Measurements from ENCODE around the gene CLCF1.

Gene CLCF1

DNA sequence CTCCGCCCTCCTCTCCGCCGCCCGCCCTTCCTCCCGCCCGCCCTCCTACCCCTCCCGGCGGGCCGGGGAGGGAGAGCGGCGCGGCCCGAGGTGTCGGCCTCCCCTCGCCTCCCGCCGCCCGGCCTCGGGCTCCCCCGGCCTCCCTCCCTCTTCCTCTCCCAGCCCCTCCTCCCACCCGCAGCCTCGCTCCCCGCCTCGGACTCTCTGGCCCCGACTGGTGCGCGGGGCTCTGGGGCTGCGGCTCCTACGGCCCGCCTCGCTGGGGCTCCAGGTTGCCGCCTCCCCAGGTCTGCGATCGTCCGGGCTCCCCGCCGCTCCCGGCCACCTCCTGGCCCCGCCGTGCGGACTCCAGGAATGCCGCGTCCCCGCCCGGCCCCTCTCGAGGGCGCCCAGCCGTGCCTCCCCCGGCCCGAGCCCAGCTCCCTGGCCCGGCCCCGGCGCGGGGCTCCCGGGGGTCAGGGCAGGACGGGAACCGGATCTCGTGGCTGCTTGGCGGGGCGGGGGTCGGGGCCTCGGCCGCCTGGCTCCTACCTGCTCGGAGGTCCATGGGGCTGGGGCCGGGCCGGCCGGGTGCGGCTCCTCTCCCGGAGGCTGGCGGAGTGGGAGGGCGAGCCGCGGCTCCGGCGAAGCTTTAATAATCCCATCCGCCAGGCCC, at the start of gene CLCF1:
Gene CLCF1 (minus strand): TSS at position 606 of the 655 bp plus-strand sequence. CDS start 59 bp downstream, at position 547.
- Histone ChIP-seq H3K4me1 (ENCODE audit: control insufficient read depth in 1 of 2, insufficient read depth in 2 of 2, low read length in 2 of 2) (peaks cover 25 to 32% of the 10 kb centered on the region in 2 donors), H3K36me3 (ENCODE audit: control insufficient read depth in 1 of 2, insufficient read depth in 2 of 2, low read length in 2 of 2) (no peaks in the 10 kb centered on the region), H3K9ac (ENCODE audit: low read depth in 1 of 2, low read length in 2 of 2) (peak within 1 kb of the TSS; percentile 43 to 53), H3K9me3 (ENCODE audit: control insufficient read depth in 1 of 2, low read length in 2 of 2) (no peaks in the 10 kb centered on the region), H3K27ac (ENCODE audit: low read depth, low read length) (peak within 1 kb of the TSS; percentile 80), H3K4me3 (ENCODE audit: low read depth in 1 of 2, low read length in 2 of 2) (peak within 1 kb of the TSS; percentile 50 to 63), H3K27me3 (ENCODE audit: control insufficient read depth in 1 of 2, insufficient read depth in 2 of 2, low read length in 2 of 2) (no peaks in the 10 kb centered on the region)

DNA sequence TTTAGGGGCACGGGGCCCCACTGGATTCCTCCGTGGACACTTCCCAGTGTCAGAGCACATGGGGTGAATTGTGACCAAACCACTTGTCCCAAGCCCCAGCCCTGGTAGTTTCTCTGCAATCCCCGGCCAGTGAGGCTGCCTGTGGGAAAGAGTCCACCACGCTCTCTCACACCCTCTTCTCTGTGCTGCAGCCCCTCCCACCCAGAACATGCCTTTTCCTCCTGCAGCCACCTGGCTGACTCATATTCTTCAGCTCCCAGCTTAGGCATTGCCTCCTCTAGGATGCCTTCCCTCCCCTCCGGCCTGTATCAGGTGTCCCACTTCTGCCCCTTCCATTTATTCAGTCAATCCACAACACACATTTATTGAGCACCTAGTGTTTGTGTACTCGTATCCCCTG, 49.5 kb upstream of the CLCF1 start:
- H3K4me3 ChIP-seq (ENCODE audit: low read depth in 1 of 2, low read length in 2 of 2) = no peak overlapping the region
- no peaks in the 10 kb centered on the region for H3K36me3 ChIP-seq (ENCODE audit: control insufficient read depth in 1 of 2, insufficient read depth in 2 of 2, low read length in 2 of 2)
- H3K9ac ChIP-seq (ENCODE audit: low read depth in 1 of 2, low read length in 2 of 2) = no peak overlapping the region
- H3K9me3 ChIP-seq (ENCODE audit: control insufficient read depth in 1 of 2, low read length in 2 of 2) = no peaks in the 10 kb centered on the region
- no peak overlapping the region for H3K27ac ChIP-seq (ENCODE audit: low read depth, low read length)
- peaks cover 5 to 26% of the 10 kb centered on the region in 2 donors for H3K4me1 ChIP-seq (ENCODE audit: control insufficient read depth in 1 of 2, insufficient read depth in 2 of 2, low read length in 2 of 2)
- H3K27me3 ChIP-seq (ENCODE audit: control insufficient read depth in 1 of 2, insufficient read depth in 2 of 2, low read length in 2 of 2) = no peaks in the 10 kb centered on the region

DNA sequence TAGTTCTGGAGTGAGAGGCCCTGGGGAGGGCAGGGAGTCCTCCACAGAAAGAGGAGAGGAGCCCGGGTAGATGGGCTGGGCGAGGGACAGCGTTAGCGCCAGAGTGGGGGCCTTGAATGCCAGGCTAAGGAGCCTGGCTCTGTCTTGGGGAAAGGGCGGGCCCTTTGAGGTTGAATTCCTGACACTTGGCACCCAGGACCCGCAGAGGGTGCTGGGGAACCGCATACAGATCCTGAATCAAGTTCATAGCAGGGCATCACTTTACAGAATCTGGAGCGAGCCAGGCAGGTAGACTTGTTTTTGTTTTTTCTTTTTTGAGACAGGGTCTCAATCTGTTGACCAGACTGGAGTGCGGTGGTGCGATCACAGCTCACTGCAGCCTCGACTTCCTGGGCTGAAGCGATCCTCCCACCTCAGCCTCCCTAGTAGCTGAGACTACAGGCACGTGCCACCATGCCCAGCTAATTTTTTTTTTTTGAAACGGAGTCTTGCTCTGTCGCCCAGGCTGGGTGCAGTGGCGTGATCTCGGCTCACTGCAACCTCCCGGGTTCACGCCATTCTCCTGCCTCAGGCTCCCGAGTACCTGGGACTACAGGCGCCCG, 48.1 kb upstream of the CLCF1 start:
- no peak overlapping the region for H3K9ac ChIP-seq (ENCODE audit: low read depth in 1 of 2, low read length in 2 of 2)
- H3K36me3 ChIP-seq (ENCODE audit: control insufficient read depth in 1 of 2, insufficient read depth in 2 of 2, low read length in 2 of 2) = no peaks in the 10 kb centered on the region
- H3K27ac ChIP-seq (ENCODE audit: low read depth, low read length) = no peak overlapping the region
- no peaks in the 10 kb centered on the region for H3K9me3 ChIP-seq (ENCODE audit: control insufficient read depth in 1 of 2, low read length in 2 of 2)
- H3K4me3 ChIP-seq (ENCODE audit: low read depth in 1 of 2, low read length in 2 of 2) = peak overlapping the region; percentile 44 to 68
- peaks cover 9 to 20% of the 10 kb centered on the region in 2 donors for H3K4me1 ChIP-seq (ENCODE audit: control insufficient read depth in 1 of 2, insufficient read depth in 2 of 2, low read length in 2 of 2)
- H3K27me3 ChIP-seq (ENCODE audit: control insufficient read depth in 1 of 2, insufficient read depth in 2 of 2, low read length in 2 of 2) = no peaks in the 10 kb centered on the region

DNA sequence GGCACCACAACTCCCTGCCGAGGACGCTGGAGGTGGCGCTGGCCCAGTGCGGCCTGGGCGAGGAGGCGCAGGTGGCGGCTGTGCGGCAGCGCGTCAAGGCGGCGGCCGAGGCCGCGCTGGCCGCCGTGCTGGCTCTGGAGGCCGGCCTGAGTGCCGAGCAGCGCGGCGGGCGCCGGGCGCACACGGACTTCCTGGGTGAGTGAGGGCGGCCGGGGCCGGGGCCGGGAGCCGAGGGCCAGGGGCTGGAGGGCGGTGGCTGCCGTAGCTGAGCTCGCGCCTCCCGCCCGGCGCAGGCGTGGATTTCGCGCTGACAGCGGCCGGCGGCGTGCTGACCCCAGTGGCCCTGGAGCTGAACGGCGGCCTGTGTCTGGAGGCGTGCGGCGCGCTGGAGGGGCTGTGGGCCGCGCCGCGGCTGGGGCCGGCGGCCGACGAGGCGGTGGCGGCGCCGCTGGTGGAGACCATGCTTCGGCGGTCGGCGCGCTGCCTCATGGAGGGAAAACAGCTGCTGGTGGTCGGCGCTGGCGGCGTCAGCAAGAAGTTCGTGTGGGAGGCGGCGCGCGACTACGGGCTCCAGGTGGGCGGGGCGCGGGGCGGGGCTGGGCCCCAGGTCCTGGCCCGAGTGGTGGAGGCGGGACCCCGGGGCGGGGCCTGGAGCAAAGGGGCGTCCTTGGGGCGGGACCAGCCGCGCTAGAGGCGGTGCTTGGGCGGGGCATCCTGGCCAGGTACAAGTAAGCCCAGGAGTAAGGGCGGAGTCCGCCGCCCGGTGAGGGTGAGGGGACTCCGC, 47.4 kb upstream of the CLCF1 start:
- Histone ChIP-seq H3K4me1 (ENCODE audit: control insufficient read depth in 1 of 2, insufficient read depth in 2 of 2, low read length in 2 of 2) (peaks cover 14 to 20% of the 10 kb centered on the region in 2 donors), H3K9me3 (ENCODE audit: control insufficient read depth in 1 of 2, low read length in 2 of 2) (no peaks in the 10 kb centered on the region), H3K27ac (ENCODE audit: low read depth, low read length) (peak overlapping the region; percentile 93)

DNA sequence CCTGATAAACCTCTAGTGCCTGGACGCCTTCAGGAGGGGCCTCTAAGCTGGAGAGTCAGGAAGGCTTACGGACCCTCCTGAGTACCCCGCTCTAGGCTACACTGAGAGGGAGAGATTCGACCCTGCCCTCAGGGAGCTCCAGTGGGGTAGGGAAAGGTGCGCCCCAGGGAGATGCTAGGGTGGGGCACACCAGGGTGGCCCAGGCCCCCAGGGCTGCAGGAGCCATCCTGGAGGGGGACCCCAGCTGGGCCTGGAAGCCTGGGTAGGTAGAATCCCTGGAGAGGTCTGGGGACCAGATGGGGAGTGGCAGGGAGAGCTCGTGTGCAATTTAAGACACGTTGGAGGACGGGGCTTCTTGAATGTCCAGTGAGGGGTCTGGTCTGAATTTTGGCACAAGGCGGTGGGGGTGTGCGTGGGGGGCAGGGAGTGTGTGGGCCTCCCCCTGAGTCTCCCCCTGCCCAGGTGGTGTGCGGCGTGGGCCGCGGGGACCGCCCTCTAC, 46.8 kb upstream of the CLCF1 start:
- Histone ChIP-seq H3K36me3 (ENCODE audit: control insufficient read depth in 1 of 2, insufficient read depth in 2 of 2, low read length in 2 of 2) (no peaks in the 10 kb centered on the region), H3K9ac (ENCODE audit: low read depth in 1 of 2, low read length in 2 of 2) (peak overlapping the region; percentile 39 to 60), H3K27ac (ENCODE audit: low read depth, low read length) (peak overlapping the region; percentile 93), H3K4me1 (ENCODE audit: control insufficient read depth in 1 of 2, insufficient read depth in 2 of 2, low read length in 2 of 2) (peaks cover 16 to 21% of the 10 kb centered on the region in 2 donors), H3K9me3 (ENCODE audit: control insufficient read depth in 1 of 2, low read length in 2 of 2) (no peaks in the 10 kb centered on the region), H3K4me3 (ENCODE audit: low read depth in 1 of 2, low read length in 2 of 2) (peak overlapping the region; percentile 60 to 67), H3K27me3 (ENCODE audit: control insufficient read depth in 1 of 2, insufficient read depth in 2 of 2, low read length in 2 of 2) (no peaks in the 10 kb centered on the region)

More for the DNA sequence above, 47.4 kb upstream of the CLCF1 start:
- Histone ChIP-seq H3K4me3 (ENCODE audit: low read depth in 1 of 2, low read length in 2 of 2) (peak overlapping the region; percentile 67 to 68), H3K36me3 (ENCODE audit: control insufficient read depth in 1 of 2, insufficient read depth in 2 of 2, low read length in 2 of 2) (no peaks in the 10 kb centered on the region), H3K27me3 (ENCODE audit: control insufficient read depth in 1 of 2, insufficient read depth in 2 of 2, low read length in 2 of 2) (no peaks in the 10 kb centered on the region), H3K9ac (ENCODE audit: low read depth in 1 of 2, low read length in 2 of 2) (peak overlapping the region; percentile 39 to 60)

DNA sequence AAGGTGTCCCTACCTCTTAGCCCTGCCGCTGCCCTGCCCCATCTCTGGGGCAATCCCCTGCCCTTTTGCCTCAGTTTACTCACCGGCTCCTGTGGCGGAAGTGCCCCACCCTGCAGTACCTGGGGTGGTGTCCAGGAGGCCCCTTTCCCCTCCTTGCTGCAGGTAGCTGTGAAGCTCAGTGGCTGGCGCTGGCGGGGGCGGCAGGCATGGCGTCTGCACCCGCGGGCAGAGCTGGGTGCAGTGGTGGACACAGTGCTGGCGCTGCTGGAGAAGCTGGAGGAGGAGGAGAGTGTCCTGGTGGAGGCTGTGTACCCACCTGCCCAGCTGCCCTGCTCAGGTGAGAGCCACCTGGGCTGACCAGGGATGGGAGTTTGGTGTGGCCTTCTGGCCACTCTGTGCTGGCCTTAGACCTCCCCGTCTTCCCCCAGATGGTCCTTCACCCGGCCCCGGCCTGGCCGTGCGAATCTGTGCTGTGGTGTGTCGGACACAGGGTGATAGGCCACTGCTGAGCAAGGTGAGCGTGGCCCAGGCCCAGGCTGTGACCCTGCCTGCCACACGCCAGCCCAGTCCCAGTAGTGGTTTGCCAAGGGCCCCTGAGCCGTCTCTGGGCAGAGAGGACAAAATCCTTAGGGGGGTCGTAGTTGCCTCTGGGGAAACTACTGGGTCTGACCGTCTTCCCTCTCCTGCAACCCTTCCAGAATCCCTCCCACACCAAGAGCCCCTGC, 46.1 kb upstream of the CLCF1 start:
- Histone ChIP-seq H3K9me3 (ENCODE audit: control insufficient read depth in 1 of 2, low read length in 2 of 2) (no peaks in the 10 kb centered on the region), H3K27me3 (ENCODE audit: control insufficient read depth in 1 of 2, insufficient read depth in 2 of 2, low read length in 2 of 2) (no peaks in the 10 kb centered on the region), H3K36me3 (ENCODE audit: control insufficient read depth in 1 of 2, insufficient read depth in 2 of 2, low read length in 2 of 2) (no peaks in the 10 kb centered on the region), H3K9ac (ENCODE audit: low read depth in 1 of 2, low read length in 2 of 2) (no peak overlapping the region), H3K4me3 (ENCODE audit: low read depth in 1 of 2, low read length in 2 of 2) (no peak overlapping the region), H3K27ac (ENCODE audit: low read depth, low read length) (no peak overlapping the region), H3K4me1 (ENCODE audit: control insufficient read depth in 1 of 2, insufficient read depth in 2 of 2, low read length in 2 of 2) (peaks cover 19 to 27% of the 10 kb centered on the region in 2 donors)

DNA sequence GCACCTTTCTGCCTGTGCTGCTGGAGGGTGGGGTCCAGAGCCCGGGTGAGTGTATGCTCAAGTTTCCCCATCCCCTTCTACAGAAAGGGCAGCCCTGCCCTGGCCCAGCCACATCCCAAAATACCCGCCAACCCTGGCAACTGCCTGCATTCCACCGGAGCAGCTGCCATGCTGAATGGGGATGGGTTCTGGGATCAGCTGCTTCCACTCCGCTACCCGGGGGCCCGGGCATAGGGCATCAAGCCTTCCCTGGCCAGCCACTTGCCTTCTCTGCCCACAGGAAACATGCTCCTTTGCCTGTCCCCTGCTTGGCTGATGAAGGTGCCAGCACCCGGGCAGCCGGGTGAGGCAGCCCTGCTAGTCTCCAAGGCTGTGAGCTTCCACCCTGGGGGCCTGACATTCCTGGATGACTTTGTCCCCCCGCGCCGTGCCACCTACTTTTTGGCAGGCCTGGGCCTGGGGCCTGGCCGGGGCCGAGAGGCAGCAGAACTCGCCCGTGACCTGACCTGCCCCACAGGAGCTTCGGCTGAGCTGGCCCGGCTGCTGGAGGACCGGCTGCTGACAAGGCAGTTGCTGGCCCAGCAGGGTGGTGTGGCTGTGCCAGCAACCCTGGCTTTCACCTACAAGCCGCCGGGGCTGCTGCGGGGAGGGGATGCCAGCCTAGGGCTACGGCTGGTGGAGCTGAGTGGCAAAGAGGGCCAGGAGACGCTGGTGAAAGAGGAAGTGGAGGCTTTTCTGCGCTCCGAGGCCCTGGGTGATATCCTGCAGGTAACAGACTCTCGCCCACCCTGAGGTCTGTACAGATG, 45.3 kb upstream of the CLCF1 start:
- no peaks in the 10 kb centered on the region for H3K36me3 ChIP-seq (ENCODE audit: control insufficient read depth in 1 of 2, insufficient read depth in 2 of 2, low read length in 2 of 2)
- H3K9ac ChIP-seq (ENCODE audit: low read depth in 1 of 2, low read length in 2 of 2) = no peak overlapping the region
- no peak overlapping the region for H3K4me3 ChIP-seq (ENCODE audit: low read depth in 1 of 2, low read length in 2 of 2)
- no peaks in the 10 kb centered on the region for H3K9me3 ChIP-seq (ENCODE audit: control insufficient read depth in 1 of 2, low read length in 2 of 2)
- H3K4me1 ChIP-seq (ENCODE audit: control insufficient read depth in 1 of 2, insufficient read depth in 2 of 2, low read length in 2 of 2) = peaks cover 19 to 27% of the 10 kb centered on the region in 2 donors
- no peaks in the 10 kb centered on the region for H3K27me3 ChIP-seq (ENCODE audit: control insufficient read depth in 1 of 2, insufficient read depth in 2 of 2, low read length in 2 of 2)
- H3K27ac ChIP-seq (ENCODE audit: low read depth, low read length) = no peak overlapping the region

DNA sequence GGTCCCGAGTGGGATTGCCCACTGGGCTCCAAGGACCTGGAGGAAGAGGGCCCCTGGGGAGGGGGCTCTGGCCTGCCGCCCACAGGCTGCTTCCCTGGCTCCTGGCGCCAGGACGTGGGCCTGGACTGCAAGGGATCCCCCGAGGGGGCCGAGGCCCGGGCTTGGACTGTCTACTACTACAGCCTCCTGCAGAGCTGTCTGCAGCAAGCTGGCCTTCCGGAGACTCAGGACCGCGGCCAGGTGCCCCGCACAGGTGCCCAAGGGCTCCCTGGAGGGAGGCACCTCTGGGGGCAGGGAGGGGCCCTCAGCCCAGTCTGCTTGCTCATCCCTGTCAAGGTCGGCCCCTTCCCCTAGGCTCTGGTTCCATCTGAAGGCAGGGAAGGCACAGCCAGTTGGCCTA, 44.0 kb upstream of the CLCF1 start:
- Histone ChIP-seq H3K4me3 (ENCODE audit: low read depth in 1 of 2, low read length in 2 of 2) (no peak overlapping the region), H3K4me1 (ENCODE audit: control insufficient read depth in 1 of 2, insufficient read depth in 2 of 2, low read length in 2 of 2) (peaks cover 19 to 27% of the 10 kb centered on the region in 2 donors), H3K9ac (ENCODE audit: low read depth in 1 of 2, low read length in 2 of 2) (no peak overlapping the region), H3K27me3 (ENCODE audit: control insufficient read depth in 1 of 2, insufficient read depth in 2 of 2, low read length in 2 of 2) (no peaks in the 10 kb centered on the region), H3K36me3 (ENCODE audit: control insufficient read depth in 1 of 2, insufficient read depth in 2 of 2, low read length in 2 of 2) (no peaks in the 10 kb centered on the region), H3K27ac (ENCODE audit: low read depth, low read length) (no peak overlapping the region), H3K9me3 (ENCODE audit: control insufficient read depth in 1 of 2, low read length in 2 of 2) (no peaks in the 10 kb centered on the region)
